Sigmoid colon (tissue), 3 donors: Measurements from ENCODE around the gene LDHA.

Source experiments
- POLR2A ChIP-seq, 2 donors: fragments of 450-650 bp; IDR thresholded peaks; one replicate each; pipeline ENCODE4 v1.6.1; 2016; ENCODE audit warnings: antibody characterized with exemption in 2 of 2, mild to moderate bottlenecking in 2 of 2, moderate library complexity in 2 of 2
- TF ChIP-seq, protein P1 (sequence below), 4 experiments: fragments of 450-650 bp in 3 of 4; fragments of 200-600 bp in 1 of 4; IDR thresholded peaks; one replicate each; pipeline ENCODE4 v1.5.1; 2016 to 2019; ENCODE audit warnings: antibody characterized with exemption in 4 of 4, mild to moderate bottlenecking in 3 of 4, moderate library complexity in 2 of 4

DNA sequence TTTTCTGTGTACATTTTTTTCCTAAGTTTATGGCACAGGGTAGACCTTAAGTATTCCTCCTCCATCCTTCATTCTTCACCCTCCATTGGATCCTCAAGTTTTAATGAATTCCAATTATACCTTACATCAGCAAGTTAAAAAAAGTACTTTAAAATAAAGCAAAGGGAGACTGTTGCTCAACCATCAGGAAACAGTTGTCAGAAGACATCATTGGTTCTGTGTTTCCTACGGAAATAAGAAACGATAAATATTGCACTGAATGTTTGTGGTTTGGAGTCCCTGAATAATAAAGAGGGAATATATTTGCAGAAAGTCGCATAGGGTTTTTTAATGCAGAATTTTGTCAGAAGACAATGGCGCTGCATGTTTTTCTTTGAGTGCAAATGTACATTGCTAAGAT, 28.1 kb upstream of the LDHA start:
- TF ChIP-seq, protein P1, sequence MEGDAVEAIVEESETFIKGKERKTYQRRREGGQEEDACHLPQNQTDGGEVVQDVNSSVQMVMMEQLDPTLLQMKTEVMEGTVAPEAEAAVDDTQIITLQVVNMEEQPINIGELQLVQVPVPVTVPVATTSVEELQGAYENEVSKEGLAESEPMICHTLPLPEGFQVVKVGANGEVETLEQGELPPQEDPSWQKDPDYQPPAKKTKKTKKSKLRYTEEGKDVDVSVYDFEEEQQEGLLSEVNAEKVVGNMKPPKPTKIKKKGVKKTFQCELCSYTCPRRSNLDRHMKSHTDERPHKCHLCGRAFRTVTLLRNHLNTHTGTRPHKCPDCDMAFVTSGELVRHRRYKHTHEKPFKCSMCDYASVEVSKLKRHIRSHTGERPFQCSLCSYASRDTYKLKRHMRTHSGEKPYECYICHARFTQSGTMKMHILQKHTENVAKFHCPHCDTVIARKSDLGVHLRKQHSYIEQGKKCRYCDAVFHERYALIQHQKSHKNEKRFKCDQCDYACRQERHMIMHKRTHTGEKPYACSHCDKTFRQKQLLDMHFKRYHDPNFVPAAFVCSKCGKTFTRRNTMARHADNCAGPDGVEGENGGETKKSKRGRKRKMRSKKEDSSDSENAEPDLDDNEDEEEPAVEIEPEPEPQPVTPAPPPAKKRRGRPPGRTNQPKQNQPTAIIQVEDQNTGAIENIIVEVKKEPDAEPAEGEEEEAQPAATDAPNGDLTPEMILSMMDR (IDR thresholded peaks at IDR 0.05): no peak
- no peak for TF ChIP-seq POLR2A (IDR thresholded peaks at IDR 0.05)
